ENCODE measurements around the gene SH3PXD2A.

DNA sequence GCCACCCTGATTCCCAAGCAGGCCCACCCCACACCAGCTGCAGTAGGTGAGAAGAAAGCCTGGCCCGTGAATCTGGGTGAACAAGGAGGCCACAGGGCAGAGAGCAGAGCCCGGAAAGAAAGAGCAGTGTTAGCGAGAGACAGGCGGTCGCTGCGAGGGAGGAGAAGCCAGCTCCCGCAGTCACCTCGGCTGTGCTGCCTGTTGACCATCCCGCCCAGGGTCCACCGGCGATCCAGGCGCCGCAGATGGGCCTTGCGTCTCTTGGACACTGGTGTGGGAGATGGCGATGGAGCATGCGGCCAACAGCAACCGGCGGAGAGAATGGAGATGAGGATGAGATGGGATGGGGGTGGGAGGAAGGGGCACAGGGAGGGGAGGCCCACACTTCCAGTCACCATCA lies 233.1 kb downstream of the SH3PXD2A start:
- no peak for TF ChIP-seq GATA3 (IDR thresholded peaks at IDR 0.05; ENCODE audit: low read depth, low read length)
- no peak for TF ChIP-seq GATA2 (IDR thresholded peaks at IDR 0.05; ENCODE audit: low read depth, low read length)

All from SH-SY5Y (cell line).